ENCODE results near the gene HOXA5. TPM values are rescaled to one million over a fixed set of nuclear protein-coding genes. Genes with fewer than 3 reads are reported as not detected.

HOXA5 gene
- total RNA-seq: not detected

- CTCF ChIA-PET: no interaction called here
- POLR2A ChIA-PET: no interaction called here
These were observed at the start of gene HOXA5 for GRCh38 chr7:27143023-27143949. HOXA5 (minus strand) TSS chr7:27143681; CDS start chr7:27143607, 74 bp downstream.

DNA sequence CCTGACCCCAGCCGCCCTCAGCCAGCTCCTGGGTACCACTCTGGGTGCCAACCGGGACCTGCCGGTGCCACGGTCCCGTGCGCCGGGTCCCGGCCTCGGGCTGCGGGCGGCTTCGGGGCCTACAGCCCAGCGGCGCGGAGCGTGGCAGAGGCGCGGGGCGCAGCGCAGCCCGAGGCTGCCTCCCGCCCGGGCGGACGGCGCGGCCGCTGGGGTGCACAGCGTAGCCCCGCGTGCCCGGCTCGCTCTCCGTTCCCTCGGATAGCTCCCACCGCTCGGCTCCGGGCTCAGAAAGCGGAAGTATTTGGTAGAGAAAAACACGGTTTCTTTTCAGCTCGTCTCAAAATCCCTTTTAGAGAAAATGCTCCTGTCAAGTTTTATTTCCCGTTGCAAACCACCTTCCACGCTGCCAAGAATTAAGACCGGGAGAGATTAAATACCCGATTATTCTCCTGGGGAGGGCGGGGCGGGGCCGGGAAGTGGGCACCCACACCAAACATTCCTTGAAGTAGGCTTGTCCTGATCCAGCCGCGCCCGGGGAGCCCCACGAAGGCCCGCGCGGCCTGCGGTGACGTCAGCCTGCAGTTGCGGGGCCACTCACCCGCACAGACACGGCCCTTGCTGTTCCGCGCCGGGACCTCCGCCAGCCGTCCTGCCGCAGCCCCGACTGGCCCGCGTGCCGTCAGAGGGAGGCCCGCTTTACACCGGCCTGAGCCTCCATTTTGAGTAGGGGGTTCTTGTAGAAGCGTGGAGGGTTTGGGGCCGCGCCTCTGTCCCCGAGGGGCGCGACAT, 49.3 kb upstream of the HOXA5 start:
- ChIA-PET CTCF (interaction anchor here (0.6 to 0.7 kb wide), 2 partner anchors 31 to 734 kb away, joined by 3 read pairs; no protein-coding TSS in a partner anchor), POLR2A (interaction anchor here (0.7 kb wide), 1 partner anchor 68 kb away, joined by 6 read pairs; no protein-coding TSS in a partner anchor)

- ChIA-PET POLR2A (interaction anchor here (0.7 kb wide), 1 partner anchor 68 kb away, joined by 6 read pairs; no protein-coding TSS in a partner anchor), CTCF (interaction anchor here (0.6 to 1.3 kb wide), 3 partner anchors 31 to 734 kb away, joined by 3 read pairs; partner anchors contain the start of gene HOXA3)
These were observed 48.5 kb upstream of the HOXA5 start for GRCh38 chr7:27191833-27192545.

- ChIA-PET CTCF (interaction anchor here (1.3 to 3.7 kb wide), 3 partner anchors 8 to 39 kb away, joined by 3 to 12 read pairs (median 10); partner anchors contain the start of genes HOXA13 and HOXA3), POLR2A (interaction anchor here (0.6 kb wide), 1 partner anchor 943 kb away, joined by 3 read pairs; no protein-coding TSS in a partner anchor)
These were observed 47.8 kb upstream of the HOXA5 start for GRCh38 chr7:27191161-27191731.

GRCh38 chr7:27189997-27190748, 46.7 kb upstream of the HOXA5 start:
- CTCF ChIA-PET: interaction anchor here (1.8 to 3.7 kb wide), 2 partner anchors 9 to 11 kb away, joined by 10 to 12 read pairs; partner anchors contain the start of gene HOXA13
- POLR2A ChIA-PET: no interaction called here

- CTCF ChIA-PET: interaction anchor here (1.8 to 3.7 kb wide), 2 partner anchors 10 kb away, joined by 10 to 12 read pairs; partner anchors contain the start of gene HOXA13
These were observed 46.0 kb upstream of the HOXA5 start for GRCh38 chr7:27189295-27189996.

GRCh38 chr7:27188386-27189294, 45.2 kb upstream of the HOXA5 start:
- ChIA-PET CTCF (interaction anchor here (1.3 to 3.7 kb wide), 2 partner anchors 9 to 11 kb away, joined by 4 to 12 read pairs; partner anchors contain the start of gene HOXA13), POLR2A (no interaction called here)

More at GRCh38 chr7:27189295-27189996, 46.0 kb upstream of the HOXA5 start:
- POLR2A ChIA-PET: no interaction called here

GRCh38 chr7:27187475-27188385, 44.2 kb upstream of the HOXA5 start:
- ChIA-PET POLR2A (no interaction called here), CTCF (interaction anchor here (1.3 to 3.7 kb wide), 4 partner anchors 8 to 27 kb away, joined by 4 to 12 read pairs (median 5); partner anchors contain the start of gene HOXA13)

DNA sequence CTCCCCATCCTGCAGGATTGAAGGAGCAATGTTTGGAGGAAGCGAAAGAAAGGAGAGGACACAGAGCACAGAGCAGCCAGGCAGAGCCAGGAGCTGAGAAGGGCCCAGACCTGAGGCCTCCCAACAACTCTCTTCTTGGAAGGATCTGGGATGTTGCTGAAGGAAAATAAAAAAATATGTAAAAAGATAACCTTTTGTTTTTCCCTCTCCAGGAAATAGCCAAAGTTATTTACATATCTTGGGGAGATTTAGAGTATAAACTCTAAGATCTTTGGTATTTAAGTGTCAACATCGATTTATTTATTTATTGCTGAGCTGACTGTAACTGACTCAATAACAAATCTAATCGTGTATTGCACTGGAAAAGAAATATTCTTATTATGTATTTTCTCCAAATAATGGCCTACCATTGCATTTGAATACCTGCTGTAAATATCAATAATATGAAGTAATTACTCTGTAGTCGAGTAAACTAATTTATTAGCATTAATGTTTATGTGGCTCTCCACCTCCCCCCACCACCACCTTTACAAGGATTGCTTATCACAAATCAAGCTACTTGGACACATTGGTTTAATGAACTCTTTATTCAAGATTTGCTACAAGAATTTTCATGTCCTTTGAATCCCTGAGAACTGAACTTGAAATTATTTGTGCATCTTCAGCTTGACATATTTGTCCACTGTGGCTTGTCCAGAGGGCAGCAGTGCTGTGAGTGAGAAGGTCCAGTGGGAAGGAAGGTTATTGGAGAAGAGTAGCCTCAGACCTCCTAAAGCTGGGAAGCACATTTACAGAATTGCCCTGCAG, 43.4 kb upstream of the HOXA5 start:
- ChIA-PET POLR2A (no interaction called here), CTCF (interaction anchor here (1.0 to 2.2 kb wide), 4 partner anchors 9 to 26 kb away, joined by 3 to 6 read pairs (median 5); no protein-coding TSS in a partner anchor)

DNA sequence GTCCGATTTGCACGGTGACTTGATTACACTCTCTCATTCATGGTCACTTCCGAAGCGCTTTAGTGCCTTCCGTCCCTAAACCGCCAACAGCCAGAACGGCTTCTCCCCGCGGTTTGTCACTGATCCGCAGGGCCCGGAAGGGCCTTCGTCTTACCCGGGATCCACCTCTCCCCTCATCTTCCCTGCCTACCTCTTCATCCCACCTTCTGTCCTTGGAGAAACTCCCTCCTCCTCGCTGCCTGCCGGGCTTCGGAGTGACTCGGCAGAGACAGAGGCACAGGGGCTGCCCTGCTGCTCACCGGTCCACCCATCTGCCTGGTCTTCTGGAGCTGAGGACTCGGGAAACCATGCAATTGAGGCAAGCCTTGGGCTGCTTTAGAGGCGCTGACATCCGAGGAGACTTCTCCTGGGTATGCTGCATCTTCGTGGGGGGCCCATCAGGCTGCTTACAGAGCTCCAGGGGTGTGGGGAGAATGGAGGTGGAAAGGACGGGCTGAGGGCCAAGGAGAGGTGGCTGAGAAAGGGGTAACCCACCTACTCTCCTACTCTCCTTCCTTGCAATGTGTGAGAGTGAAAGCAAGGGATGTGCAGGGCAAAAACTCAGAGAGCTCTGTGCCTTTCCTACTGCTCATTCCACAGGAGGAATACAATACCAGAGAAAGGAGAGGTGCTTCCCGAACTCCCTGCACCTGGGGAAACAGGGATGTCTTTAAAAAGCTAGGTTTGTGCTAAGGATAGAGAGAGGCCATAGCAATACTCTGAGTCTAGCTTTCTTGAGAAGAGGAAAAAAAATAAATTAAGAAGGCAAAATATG, 42.6 kb upstream of the HOXA5 start:
- POLR2A ChIA-PET: no interaction called here
- CTCF ChIA-PET: interaction anchor here (1.0 to 2.2 kb wide), 5 partner anchors 10 to 25 kb away, joined by 3 to 6 read pairs (median 4); no protein-coding TSS in a partner anchor

- POLR2A ChIA-PET: interaction anchor here (0.7 kb wide), 1 partner anchor 1020 kb away, joined by 13 read pairs; no protein-coding TSS in a partner anchor
- CTCF ChIA-PET: interaction anchor here (1.0 to 1.8 kb wide), 4 partner anchors 9 to 35 kb away, joined by 3 to 4 read pairs (median 4); no protein-coding TSS in a partner anchor
These were observed 41.8 kb upstream of the HOXA5 start, which contains the start of gene HOXA11 for GRCh38 chr7:27185013-27185853. HOXA11 (minus strand) TSS chr7:27185232; CDS start chr7:27185144, 88 bp downstream.

- ChIA-PET CTCF (interaction anchor here (0.6 to 1.8 kb wide), 3 partner anchors 12 to 35 kb away, joined by 3 to 4 read pairs (median 4); no protein-coding TSS in a partner anchor), POLR2A (interaction anchor here (0.7 kb wide), 1 partner anchor 1021 kb away, joined by 13 read pairs; no protein-coding TSS in a partner anchor)
These were observed 41.0 kb upstream of the HOXA5 start for GRCh38 chr7:27184337-27185012.

All from activated CD8-positive, alpha-beta memory T cell treated with anti-CD3 and anti-CD28 coated beads for 36 hours (primary cell).